Hematopoietic multipotent progenitor cell treated with erythropoietin and hydrocortisone succinate and interleukin-3 and kit ligand, for 4 days (in vitro differentiated cells): ENCODE results near the gene TRAF4.
"Not testable (repeated sequence)": the region's sequence is repeated elsewhere in the genome, so short reads cannot be mapped to it uniquely, and the experiment has no call there.

Experiments
- DNase-seq: peaks from one replicate; pipeline ENCODE4 v3.0.0-alpha.2; 2015

TRAF4 gene

GRCh38 chr17:28734712-28735241 is 9.0 kb upstream of the TRAF4 start:
- no peak for DNase-seq

DNA sequence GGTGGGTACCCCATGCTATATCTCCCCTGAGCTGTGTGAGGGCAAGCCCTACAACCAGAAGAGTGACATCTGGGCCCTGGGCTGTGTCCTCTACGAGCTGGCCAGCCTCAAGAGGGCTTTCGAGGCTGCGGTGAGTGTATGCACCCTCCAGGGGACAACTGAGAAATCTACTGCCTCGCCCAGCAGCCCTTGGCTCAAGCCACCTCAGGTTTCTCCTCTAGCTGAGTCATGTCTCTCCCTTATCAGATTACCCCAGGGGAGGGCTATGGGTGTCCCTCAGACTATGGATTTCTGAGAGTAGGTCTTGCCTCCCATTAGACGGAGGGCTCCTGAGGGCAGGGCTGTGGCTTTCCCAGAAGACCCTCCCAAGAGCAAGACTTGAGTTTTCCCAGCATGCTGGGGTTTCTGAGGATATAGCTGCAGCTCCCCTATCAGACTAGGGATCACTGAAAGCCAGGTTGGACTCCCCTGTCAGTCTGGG is 8.5 kb upstream of the TRAF4 start:
- peak; percentile 90 for DNase-seq

DNA sequence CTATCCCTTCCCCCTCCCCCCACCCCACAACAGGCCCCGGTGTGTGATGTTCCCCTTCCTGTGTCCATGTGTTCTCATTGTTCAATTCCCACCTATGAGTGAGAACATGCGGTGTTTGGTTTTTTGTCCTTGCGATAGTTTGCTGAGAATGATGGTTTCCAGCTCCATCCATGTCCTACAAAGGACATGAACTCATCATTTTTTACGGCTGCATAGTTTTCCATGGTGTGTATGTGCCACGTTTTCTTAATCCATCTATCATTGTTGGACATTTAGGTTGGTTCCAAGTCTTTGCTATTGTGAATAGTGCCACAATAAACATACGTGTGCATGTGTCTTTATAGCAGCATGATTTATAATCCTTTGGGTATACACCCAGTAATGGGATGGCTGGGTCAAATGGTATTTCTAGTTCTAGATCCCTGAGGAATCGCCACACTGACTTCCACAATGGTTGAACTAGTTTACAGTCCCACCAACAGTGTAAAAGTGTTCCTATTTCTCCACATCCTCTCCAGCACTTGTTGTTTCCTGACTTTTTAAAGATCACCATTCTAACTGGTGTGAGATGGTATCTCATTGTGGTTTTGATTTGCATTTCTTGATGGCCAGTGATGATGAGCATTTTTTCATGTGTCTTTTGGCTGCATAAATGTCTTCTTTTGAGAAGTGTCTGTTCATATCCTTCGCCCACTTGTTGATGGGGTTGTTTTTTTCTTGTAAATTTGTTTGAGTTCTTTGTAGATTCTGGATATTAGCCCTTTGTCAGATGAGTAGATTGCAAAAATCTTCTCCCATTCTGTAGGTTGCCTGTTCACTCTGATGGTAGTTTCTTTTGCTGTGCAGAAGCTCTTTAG is 7.7 kb upstream of the TRAF4 start:
- DNase-seq: not testable (repeated sequence)

DNA sequence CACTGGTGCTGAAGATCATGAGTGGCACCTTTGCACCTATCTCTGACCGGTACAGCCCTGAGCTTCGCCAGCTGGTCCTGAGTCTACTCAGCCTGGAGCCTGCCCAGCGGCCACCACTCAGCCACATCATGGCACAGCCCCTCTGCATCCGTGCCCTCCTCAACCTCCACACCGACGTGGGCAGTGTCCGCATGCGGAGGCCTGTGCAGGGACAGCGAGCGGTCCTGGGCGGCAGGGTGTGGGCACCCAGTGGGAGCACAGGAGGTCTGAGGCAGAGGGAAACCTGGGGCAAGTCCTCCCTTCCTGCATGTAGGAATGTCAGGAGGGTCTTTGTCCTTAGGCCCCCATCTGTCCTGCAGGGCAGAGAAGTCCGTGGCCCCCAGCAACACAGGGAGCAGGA is 6.5 kb upstream of the TRAF4 start:
- DNase-seq: no peak

DNA sequence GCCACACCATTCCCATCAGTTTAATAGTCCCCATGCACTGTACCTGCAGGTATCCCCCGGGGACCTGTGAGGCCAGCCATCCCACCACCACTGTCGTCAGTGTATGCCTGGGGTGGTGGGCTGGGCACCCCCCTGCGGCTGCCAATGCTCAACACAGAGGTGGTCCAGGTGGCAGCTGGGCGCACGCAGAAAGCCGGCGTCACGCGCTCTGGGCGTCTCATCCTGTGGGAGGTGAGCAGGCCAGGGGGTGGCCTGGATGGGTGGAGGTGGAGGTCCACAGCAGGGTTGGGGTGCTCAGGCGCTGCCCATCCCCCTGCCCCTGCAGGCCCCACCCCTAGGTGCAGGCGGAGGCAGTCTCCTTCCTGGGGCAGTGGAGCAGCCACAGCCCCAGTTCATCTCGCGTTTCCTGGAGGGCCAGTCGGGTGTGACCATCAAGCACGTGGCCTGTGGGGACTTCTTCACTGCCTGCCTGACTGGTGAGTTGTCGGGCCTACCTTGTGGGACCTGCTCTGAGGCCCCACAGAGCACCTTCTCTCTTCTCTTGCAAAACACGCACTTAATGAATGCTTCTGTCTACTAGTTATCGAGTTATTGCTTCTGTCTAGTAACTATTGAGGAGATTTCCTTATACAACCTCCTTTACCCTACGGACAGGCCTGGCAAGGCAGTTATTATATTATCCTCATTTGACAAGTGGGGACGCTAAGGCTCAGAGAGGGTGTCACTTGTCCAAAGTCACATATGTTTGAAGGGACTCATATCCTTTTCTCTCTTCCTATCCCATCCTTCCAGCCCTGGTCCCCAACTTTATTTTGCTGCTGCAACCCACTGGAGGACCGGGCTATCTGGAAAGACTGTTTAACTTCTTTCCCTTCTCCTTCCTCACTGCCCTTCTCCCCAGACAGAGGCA is 5.8 kb upstream of the TRAF4 start:
- no peak for DNase-seq

DNA sequence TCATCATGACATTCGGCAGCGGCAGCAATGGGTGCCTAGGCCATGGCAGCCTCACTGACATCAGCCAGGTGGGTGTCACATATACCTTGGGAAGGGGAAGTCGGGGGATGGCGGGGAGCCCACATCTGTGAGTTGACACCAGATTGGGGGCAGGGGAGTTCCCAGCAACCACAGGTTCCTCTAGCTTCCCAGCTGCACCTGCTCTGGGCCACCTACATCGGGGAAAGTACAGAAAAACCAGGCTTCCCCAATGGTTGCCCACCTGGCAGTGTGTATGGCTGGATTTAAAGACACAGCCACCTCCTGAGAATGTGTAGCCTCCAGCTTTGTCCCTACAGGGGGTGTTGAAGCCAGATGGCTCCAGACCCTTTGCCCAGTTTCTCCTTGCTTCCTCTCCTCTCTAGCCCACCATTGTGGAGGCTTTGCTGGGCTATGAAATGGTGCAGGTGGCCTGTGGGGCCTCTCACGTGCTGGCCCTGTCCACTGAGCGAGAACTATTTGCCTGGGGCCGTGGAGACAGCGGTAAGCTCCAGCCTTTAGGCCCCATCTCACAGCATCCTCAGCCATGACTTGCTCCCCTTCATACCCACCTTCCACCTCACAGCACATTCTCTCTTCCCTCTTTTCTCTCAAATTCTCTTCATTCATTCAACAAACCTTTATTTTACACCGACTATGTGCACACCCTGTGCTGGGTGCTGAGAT is 5.0 kb upstream of the TRAF4 start:
- no peak for DNase-seq

DNA sequence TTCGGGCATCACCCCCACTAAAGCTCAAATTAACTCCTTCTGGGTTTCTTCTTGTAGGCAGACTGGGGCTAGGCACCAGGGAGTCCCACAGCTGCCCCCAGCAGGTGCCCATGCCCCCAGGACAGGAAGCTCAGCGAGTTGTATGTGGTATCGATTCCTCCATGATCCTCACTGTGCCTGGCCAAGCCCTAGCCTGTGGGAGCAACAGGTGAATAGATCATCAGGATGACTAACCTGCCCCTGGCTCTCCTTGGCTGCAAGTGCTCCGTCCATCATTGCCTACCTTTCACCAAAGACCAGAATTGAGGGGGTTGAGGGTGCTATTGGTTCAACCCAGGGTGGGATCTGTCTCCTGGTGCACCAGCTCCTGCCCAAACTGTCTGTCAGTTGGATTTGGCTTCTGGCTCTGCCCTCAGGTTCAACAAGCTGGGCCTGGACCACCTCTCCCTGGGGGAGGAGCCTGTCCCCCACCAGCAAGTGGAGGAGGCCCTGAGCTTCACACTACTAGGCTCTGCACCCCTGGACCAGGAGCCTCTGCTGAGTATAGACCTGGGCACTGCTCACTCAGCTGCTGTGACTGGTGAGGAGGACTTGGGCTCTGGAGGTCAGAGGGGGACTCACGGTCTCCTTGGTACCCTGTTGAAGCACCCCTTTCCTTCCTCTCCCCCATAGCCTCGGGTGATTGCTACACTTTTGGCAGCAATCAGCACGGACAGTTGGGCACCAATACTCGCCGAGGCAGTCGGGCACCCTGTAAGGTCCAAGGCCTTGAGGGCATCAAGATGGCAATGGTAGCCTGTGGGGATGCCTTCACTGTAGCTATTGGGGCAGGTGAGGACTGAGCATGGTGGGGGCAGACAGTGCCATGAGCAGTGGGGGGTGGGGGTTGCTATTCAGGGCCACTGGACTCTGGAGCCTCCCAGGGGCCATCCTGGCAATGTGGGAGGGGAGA is 3.1 kb upstream of the TRAF4 start:
- DNase-seq: no peak

GRCh38 chr17:28741358-28742349 is 2.2 kb upstream of the TRAF4 start:
- peak; percentile 99 for DNase-seq

DNA sequence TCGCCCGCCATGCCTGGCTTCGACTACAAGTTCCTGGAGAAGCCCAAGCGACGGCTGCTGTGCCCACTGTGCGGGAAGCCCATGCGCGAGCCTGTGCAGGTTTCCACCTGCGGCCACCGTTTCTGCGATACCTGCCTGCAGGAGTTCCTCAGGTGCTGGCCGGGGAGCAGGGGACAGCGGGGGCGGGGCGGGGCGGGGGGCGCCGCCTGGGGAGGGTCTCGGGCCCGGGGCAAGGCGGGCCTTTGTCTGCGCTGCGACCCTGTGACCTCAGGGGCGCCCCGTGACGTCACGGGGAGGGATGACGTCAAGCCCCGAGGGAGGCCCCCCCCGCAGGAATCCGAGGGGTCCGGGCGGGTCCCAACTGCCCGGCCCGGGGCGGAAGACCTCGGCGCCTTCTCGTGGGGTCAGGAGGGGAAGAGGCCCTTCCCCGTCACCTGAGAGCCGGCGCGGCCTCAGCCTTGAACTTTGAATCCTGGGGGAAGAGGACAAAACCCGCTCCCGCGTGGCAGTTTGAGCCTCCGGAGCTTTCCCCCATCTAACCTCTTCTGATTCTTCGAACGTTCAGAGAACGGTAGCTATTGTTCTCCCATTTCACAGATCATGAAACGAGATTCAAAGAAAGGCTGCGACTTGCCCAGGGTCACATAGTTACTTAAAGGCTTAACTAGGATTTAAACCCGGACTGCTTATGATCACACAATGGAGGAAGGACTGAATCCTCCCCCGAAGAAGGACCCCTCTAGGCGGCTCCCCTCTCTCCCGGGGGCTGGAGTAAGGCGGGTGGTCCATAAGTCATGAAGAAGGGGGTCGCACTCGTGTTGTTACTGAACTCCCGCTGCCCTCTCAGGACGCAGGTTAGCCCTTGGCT is 527 bp downstream of the TRAF4 start:
- peak; percentile 58 for DNase-seq

DNA sequence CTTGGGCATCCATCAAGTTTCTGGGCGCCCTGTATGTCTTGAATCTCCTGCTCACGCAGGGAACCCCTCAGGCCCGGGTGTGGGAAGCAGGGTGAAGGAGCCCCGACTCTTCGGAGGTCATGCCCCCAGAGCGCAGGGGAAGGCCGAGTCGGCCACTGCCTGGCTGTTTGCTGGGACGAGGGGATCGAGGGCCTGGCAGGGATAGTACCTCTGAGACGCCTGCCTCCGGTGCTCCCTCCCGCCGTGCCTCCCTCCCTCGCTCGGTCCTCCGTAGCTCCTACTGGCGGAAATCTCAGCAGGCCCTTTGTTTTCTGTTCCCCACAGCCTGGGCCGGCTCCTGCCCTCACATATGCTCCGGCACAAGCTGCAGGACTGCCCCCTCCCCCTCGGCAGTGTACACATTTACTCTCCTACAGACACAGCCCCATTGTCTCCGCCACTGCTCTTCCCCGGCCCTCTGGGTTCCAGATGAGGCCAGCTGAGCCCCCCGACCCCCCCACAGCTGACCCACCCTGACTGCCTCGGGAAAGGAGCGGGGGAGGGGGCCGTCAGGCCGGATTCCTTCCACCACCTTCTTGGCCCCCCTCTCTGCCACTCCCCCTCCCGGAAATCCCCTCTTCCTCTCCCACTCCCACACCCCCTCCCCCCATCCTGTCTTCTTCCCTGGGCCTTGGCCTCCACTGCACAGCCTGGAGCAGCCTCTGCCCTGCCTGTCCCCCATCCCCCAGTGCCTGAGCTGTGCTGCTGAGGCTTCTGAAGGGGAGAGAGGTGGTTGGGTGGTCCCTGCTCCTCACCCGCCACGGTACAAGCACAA is 1.4 kb downstream of the TRAF4 start:
- peak; percentile 57 for DNase-seq

DNA sequence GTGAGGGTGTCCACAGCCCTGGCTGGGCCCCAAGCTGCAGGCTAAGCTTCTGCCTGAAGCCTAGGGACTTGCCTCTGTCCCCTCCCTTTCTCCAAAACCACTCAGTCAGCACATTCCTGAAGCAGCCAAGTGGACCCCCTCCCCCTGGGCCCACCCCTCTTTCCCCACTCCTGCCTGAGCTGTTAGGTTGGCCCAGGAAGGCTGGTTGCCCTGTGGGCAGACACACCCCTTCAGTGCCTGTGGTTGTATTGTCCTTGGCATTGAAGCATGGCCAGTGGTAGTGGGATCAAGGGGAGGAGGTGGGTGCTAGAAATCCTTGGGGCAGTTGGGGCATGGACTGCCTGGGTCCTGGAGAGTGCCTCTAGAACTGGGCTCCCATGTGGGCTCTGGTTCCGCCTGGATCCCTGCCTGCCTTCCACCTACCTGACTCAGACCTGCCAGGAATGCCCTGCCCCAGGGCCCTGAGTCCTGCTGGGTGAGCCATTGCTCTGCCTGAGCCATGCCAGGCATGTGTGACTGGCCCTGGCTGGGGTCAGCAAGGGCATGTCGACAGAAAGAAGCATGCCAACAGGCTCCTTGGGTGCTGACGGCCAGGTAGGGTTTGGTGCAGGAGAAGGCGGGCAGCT is 2.1 kb downstream of the TRAF4 start:
- DNase-seq: no peak

DNA sequence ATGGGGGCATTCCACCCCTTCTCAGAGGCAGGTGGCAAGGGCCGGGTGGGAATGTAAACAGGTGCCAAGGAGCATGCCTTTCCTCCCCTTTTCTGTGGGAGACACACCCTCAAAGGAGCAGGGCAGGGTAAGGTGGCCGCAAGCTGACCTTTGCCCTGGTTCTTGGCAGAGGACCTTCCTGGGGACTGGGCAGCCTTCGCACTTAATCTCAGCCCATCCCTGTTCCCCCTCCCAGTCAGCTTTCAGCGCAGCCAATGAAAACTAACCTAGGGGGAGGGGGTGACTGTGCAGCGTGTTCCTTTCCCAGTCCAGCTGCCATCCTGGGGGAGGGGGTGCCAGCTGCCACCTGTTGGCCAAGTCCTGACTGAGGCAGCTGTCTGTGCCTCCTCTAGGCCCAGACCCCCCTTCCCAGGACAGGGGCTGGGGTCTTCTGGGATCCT is 2.8 kb downstream of the TRAF4 start:
- DNase-seq: no peak

DNA sequence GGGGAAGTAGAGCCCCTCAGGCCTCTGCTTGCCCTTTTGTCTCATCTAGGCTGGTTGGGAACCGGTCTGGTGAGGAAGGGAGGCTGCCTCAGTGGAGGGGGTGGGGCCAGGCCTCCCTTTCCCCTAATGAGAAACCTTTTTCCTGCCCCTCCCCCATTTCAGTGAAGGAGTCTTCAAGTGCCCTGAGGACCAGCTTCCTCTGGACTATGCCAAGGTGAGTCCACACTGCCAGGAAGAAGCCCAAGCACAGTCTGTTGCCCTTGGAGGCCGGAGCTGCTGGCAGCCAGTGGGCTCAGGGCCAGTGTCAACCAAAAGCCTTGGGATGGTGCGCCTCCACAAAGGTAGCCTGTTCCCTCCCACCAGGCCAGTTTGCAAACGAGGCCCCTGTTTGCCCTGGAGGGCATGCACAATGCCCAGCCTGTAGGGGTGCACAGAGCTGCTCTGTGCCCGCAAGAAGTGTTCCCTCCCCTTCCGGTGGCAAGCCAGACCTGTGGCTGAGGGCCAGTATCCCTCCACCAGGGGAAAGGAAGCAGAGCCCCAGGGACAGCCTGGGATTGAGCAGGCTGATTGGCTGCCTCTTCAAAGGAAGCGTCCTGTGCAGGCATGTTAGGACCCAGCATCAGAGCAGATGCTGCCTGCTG is 3.4 kb downstream of the TRAF4 start:
- no peak for DNase-seq

DNA sequence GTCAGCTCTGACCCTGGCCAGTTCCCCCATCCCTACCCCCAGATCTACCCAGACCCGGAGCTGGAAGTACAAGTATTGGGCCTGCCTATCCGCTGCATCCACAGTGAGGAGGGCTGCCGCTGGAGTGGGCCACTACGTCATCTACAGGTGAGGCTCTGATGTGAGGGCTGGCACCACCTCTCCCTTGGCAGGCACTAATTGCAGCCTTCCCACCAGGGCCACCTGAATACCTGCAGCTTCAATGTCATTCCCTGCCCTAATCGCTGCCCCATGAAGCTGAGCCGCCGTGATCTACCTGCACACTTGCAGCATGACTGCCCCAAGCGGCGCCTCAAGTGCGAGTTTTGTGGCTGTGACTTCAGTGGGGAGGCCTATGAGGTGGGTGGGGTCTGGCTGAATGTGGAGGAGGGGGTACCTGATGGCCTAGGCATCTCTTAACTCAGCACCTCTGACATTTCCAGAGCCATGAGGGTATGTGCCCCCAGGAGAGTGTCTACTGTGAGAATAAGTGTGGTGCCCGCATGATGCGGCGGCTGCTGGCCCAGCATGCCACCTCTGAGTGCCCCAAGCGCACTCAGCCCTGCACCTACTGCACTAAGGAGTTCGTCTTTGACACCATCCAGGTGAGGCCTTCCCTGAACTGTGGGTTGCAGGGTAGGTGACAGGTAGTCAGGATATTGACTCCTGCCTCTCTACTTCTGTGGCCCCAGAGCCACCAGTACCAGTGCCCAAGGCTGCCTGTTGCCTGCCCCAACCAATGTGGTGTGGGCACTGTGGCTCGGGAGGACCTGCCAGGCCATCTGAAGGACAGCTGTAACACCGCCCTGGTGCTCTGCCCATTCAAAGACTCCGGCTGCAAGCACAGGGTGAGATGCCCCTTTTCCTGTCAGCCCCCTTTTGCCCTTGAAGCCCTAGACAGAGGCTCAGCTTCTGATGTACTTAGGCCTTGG is 4.3 kb downstream of the TRAF4 start:
- no peak for DNase-seq

DNA sequence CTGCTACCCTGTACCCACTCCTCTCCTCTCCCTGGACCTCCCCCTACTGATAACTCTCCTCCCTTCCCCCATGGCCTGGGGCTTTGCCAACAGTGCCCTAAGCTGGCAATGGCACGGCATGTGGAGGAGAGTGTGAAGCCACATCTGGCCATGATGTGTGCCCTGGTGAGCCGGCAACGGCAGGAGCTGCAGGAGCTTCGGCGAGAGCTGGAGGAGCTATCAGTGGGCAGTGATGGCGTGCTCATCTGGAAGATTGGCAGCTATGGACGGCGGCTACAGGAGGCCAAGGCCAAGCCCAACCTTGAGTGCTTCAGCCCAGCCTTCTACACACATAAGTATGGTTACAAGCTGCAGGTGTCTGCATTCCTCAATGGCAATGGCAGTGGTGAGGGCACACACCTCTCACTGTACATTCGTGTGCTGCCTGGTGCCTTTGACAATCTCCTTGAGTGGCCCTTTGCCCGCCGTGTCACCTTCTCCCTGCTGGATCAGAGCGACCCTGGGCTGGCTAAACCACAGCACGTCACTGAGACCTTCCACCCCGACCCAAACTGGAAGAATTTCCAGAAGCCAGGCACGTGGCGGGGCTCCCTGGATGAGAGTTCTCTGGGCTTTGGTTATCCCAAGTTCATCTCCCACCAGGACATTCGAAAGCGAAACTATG is 5.2 kb downstream of the TRAF4 start:
- no peak for DNase-seq
